DMS53 (cell line): ENCODE data around the gene ULK4.

Experiments used
- DNase-seq: peaks from one replicate; lab custom pipeline; 2025; lab: John Stamatoyannopoulos, UW

Gene ULK4

GRCh38 chr3:41259449-41260062, 702.3 kb downstream of the ULK4 start:
- no peak for DNase-seq

- no peak for DNase-seq
Observed at GRCh38 chr3:41258239-41258800, 703.6 kb downstream of the ULK4 start.

GRCh38 chr3:41251593-41251992, 710.3 kb downstream of the ULK4 start:
- DNase-seq, result no peak

- no peak for DNase-seq
Observed at GRCh38 chr3:41250825-41251224, 711.1 kb downstream of the ULK4 start.

- no peak for DNase-seq
Observed at GRCh38 chr3:41249318-41249717, 712.6 kb downstream of the ULK4 start.

- no peak for DNase-seq
Observed at GRCh38 chr3:41248525-41248924, 713.4 kb downstream of the ULK4 start.

- DNase-seq, result no peak
Observed at GRCh38 chr3:41247055-41248004, 714.6 kb downstream of the ULK4 start.

- DNase-seq, result no peak
Observed at GRCh38 chr3:41244620-41245336, 717.1 kb downstream of the ULK4 start.

- no peak for DNase-seq
Observed at GRCh38 chr3:41243183-41243582, 718.7 kb downstream of the ULK4 start.

- DNase-seq, result no peak
Observed at GRCh38 chr3:41241800-41242571, 719.9 kb downstream of the ULK4 start.

- no peak for DNase-seq
Observed at GRCh38 chr3:41241161-41241560, 720.7 kb downstream of the ULK4 start.

- DNase-seq, result no peak
Observed at GRCh38 chr3:41239587-41239986, 722.3 kb downstream of the ULK4 start.

GRCh38 chr3:41237907-41238306, 724.0 kb downstream of the ULK4 start:
- no peak for DNase-seq

GRCh38 chr3:41236228-41236627, 725.7 kb downstream of the ULK4 start:
- no peak for DNase-seq

GRCh38 chr3:41234823-41235721, 726.8 kb downstream of the ULK4 start:
- no peak for DNase-seq

GRCh38 chr3:41224120-41224806, 737.6 kb downstream of the ULK4 start:
- no peak for DNase-seq

GRCh38 chr3:41223691-41224090, 738.2 kb downstream of the ULK4 start:
- no peak for DNase-seq

- DNase-seq, result no peak
Observed at GRCh38 chr3:41223078-41223477, 738.8 kb downstream of the ULK4 start.

GRCh38 chr3:41222501-41222900, 739.4 kb downstream of the ULK4 start:
- no peak for DNase-seq

GRCh38 chr3:41222012-41222411, 739.9 kb downstream of the ULK4 start:
- DNase-seq, result no peak
